ENCODE results near the gene ELP4. TPM values are rescaled to one million over a fixed set of nuclear protein-coding genes. Genes with fewer than 3 reads are reported as not detected.

ELP4 gene
- total RNA-seq, 1 donor from 2014 or later = 16.7 TPM

GRCh38 chr11:31779374-31779791 lies 269.8 kb downstream of the ELP4 start:
- no peak overlapping the region for H3K4me3 ChIP-seq (ENCODE audit: low read depth, low read length)
- no peak for DNase-seq (ENCODE audit: low read depth)
- no peak for TF ChIP-seq CTCF (conservative IDR thresholded peaks at IDR 0.05; ENCODE audit: low read depth, low read length)

GRCh38 chr11:31780078-31780477 lies 270.5 kb downstream of the ELP4 start:
- TF ChIP-seq CTCF (conservative IDR thresholded peaks at IDR 0.05; ENCODE audit: low read depth, low read length) = no peak
- DNase-seq (ENCODE audit: low read depth) = no peak
- no peak overlapping the region for H3K4me3 ChIP-seq (ENCODE audit: low read depth, low read length)

- DNase-seq (ENCODE audit: low read depth) = no peak
- no peak overlapping the region for H3K4me3 ChIP-seq (ENCODE audit: low read depth, low read length)
- no peak for TF ChIP-seq CTCF (conservative IDR thresholded peaks at IDR 0.05; ENCODE audit: low read depth, low read length)
These were observed 271.0 kb downstream of the ELP4 start for GRCh38 chr11:31780480-31780971.

GRCh38 chr11:31782257-31782656 lies 272.7 kb downstream of the ELP4 start:
- no peak for TF ChIP-seq CTCF (conservative IDR thresholded peaks at IDR 0.05; ENCODE audit: low read depth, low read length)
- no peak for DNase-seq (ENCODE audit: low read depth)
- no peak overlapping the region for H3K4me3 ChIP-seq (ENCODE audit: low read depth, low read length)

- H3K4me3 ChIP-seq (ENCODE audit: low read depth, low read length) = no peak overlapping the region
- TF ChIP-seq CTCF (conservative IDR thresholded peaks at IDR 0.05; ENCODE audit: low read depth, low read length) = no peak
- no peak for DNase-seq (ENCODE audit: low read depth)
These were observed 273.7 kb downstream of the ELP4 start for GRCh38 chr11:31783252-31783651.

- TF ChIP-seq CTCF (conservative IDR thresholded peaks at IDR 0.05; ENCODE audit: low read depth, low read length) = no peak
- no peak for DNase-seq (ENCODE audit: low read depth)
- H3K4me3 ChIP-seq (ENCODE audit: low read depth, low read length) = no peak overlapping the region
These were observed 275.0 kb downstream of the ELP4 start for GRCh38 chr11:31784611-31785010.

- no peak overlapping the region for H3K4me3 ChIP-seq (ENCODE audit: low read depth, low read length)
- no peak for TF ChIP-seq CTCF (conservative IDR thresholded peaks at IDR 0.05; ENCODE audit: low read depth, low read length)
- no peak for DNase-seq (ENCODE audit: low read depth)
These were observed 277.6 kb downstream of the ELP4 start for GRCh38 chr11:31786996-31787685.

Measured in epithelial cell of proximal tubule (primary cell).